H9 (cell line): ENCODE results near the gene LILRB3. TPM values are rescaled to one million over a fixed set of nuclear protein-coding genes. Genes with fewer than 3 reads are reported as not detected.
A peak's percentile ranks its signal among the peaks of the same experiment; 100 is the strongest.

Source experiments
- DNase-seq: peaks from one replicate; pipeline ENCODE4 v3.0.0-alpha.2; 2017
- H2AFZ ChIP-seq: one replicate; pipeline ENCODE4 v1.6.1; 2013; ENCODE audit warnings: mild to moderate bottlenecking, low read length, control low read depth, moderate library complexity
- H2AK5ac ChIP-seq: 2 replicates; pipeline ENCODE4 v1.6.1; 2013; ENCODE audit warnings: low read length, control low read depth, mixed read lengths; ENCODE audit not compliant: insufficient read length
- H2BK120ac ChIP-seq: one replicate; pipeline ENCODE4 v1.6.1; 2013; ENCODE audit warnings: low read depth, mild to moderate bottlenecking, low read length, control low read depth, inconsistent platforms; ENCODE audit not compliant: poor library complexity, severe bottlenecking
- H2BK12ac ChIP-seq: 2 replicates; pipeline ENCODE4 v1.6.1; 2013; ENCODE audit warnings: low read length, control low read depth, mixed read lengths, low read depth; ENCODE audit not compliant: insufficient read length
- H2BK15ac ChIP-seq: 2 replicates; pipeline ENCODE4 v1.6.1; 2013; ENCODE audit warnings: low read depth, low read length, control low read depth
- H2BK20ac ChIP-seq: one replicate; pipeline ENCODE4 v1.6.1; 2013; ENCODE audit warnings: low read depth, mild to moderate bottlenecking, low read length, control low read depth, inconsistent platforms; ENCODE audit not compliant: poor library complexity, severe bottlenecking
- H2BK5ac ChIP-seq: 2 replicates; pipeline ENCODE4 v1.6.1; 2013; ENCODE audit warnings: low read length, control low read depth, mixed read lengths; ENCODE audit not compliant: insufficient read length
- H3K14ac ChIP-seq: 2 replicates; pipeline ENCODE4 v1.6.1; 2013; ENCODE audit warnings: low read length, control low read depth; ENCODE audit not compliant: insufficient read depth
- H3K18ac ChIP-seq: 2 replicates; pipeline ENCODE4 v1.6.1; 2013; ENCODE audit warnings: low read depth, mild to moderate bottlenecking, mixed read lengths, low read length, control low read depth; ENCODE audit not compliant: insufficient read length
- H3K23ac ChIP-seq: 2 replicates; pipeline ENCODE4 v1.6.1; 2013; ENCODE audit warnings: low read length, control low read depth, mixed read lengths, low read depth; ENCODE audit not compliant: insufficient read length
- H3K23me2 ChIP-seq: 2 replicates; pipeline ENCODE4 v1.6.1; 2013; ENCODE audit warnings: low read depth, mild to moderate bottlenecking, mixed read lengths, low read length, control low read depth; ENCODE audit not compliant: insufficient read length, poor library complexity, severe bottlenecking
- H3K27ac ChIP-seq: 2 replicates; pipeline ENCODE4 v1.5.1; 2013; ENCODE audit warnings: low read length, control low read depth, mixed read lengths, low read depth; ENCODE audit not compliant: insufficient read length
- H3K27me3 ChIP-seq: 2 replicates; pipeline ENCODE4 v1.6.1; 2013; ENCODE audit warnings: low read length, control low read depth, inconsistent platforms; ENCODE audit not compliant: insufficient read depth
- H3K4ac ChIP-seq: 2 replicates; pipeline ENCODE4 v1.6.1; 2013; ENCODE audit warnings: low read depth, mild to moderate bottlenecking, control low read depth, inconsistent platforms, low read length, moderate library complexity
- H3K4me1 ChIP-seq: 2 replicates; pipeline ENCODE4 v1.6.1; 2013; ENCODE audit warnings: low read length, control low read depth, inconsistent platforms; ENCODE audit not compliant: insufficient read depth
- H3K4me2 ChIP-seq: 2 replicates; pipeline ENCODE4 v1.6.1; 2013; ENCODE audit warnings: low read length, control low read depth, mixed read lengths; ENCODE audit not compliant: insufficient read length, insufficient read depth
- H3K56ac ChIP-seq: 2 replicates; pipeline ENCODE4 v1.6.1; 2013; ENCODE audit warnings: low read depth, mild to moderate bottlenecking, mixed read lengths, low read length, control low read depth; ENCODE audit not compliant: insufficient read length
- H3K79me1 ChIP-seq: 2 replicates; pipeline ENCODE4 v1.6.1; 2013; ENCODE audit warnings: low read depth, mild to moderate bottlenecking, moderate library complexity, low read length, control low read depth, inconsistent platforms; ENCODE audit not compliant: insufficient read depth, poor library complexity, severe bottlenecking
- H3K79me2 ChIP-seq: 2 replicates; pipeline ENCODE4 v1.6.1; 2013; ENCODE audit warnings: low read length, control low read depth, inconsistent platforms; ENCODE audit not compliant: insufficient read depth
- H3K9ac ChIP-seq: 2 replicates; pipeline ENCODE4 v1.6.1; 2013; ENCODE audit warnings: low read length, control low read depth, mixed read lengths; ENCODE audit not compliant: insufficient read length; ENCODE audit errors: extremely low read depth
- H3K9me3 ChIP-seq: one replicate; pipeline ENCODE4 v1.6.1; 2013; ENCODE audit warnings: low read depth, low read length, inconsistent platforms; ENCODE audit not compliant: control insufficient read depth
- H3T11ph ChIP-seq: one replicate; pipeline ENCODE4 v1.6.1; 2013; ENCODE audit warnings: mild to moderate bottlenecking, low read length, control low read depth, inconsistent platforms
- H4K20me1 ChIP-seq: one replicate; pipeline ENCODE4 v1.6.1; 2013; ENCODE audit not compliant: control insufficient read depth, insufficient read length, insufficient read depth
- H4K5ac ChIP-seq: 2 replicates; pipeline ENCODE4 v1.6.1; 2013; ENCODE audit warnings: low read depth, mild to moderate bottlenecking, mixed read lengths, low read length, control low read depth; ENCODE audit not compliant: insufficient read length
- H4K8ac ChIP-seq: replicated peaks from 2 replicates; pipeline ENCODE4 v1.6.1; 2013; ENCODE audit warnings: low read length, control low read depth, mixed read lengths, low read depth; ENCODE audit not compliant: insufficient read length
- H4K91ac ChIP-seq: 2 replicates; pipeline ENCODE4 v1.6.1; 2013; ENCODE audit warnings: low read depth, mild to moderate bottlenecking, moderate library complexity, mixed read lengths, low read length, control low read depth; ENCODE audit not compliant: insufficient read length
- H3K27ac Mint-ChIP-seq, 3 experiments: 2 replicates in 2 of 3; 3 replicates in 1 of 3; pipeline ENCODE4 v1.8.0; 2020 to 2021; ENCODE audit warnings: mixed read lengths in 3 of 3, mild to moderate bottlenecking in 1 of 3, moderate library complexity in 1 of 3
- H3K27me3 Mint-ChIP-seq: 2 replicates; pipeline ENCODE4 v1.8.0; 2021; ENCODE audit warnings: low read depth, mild to moderate bottlenecking, moderate library complexity, mixed read lengths
- H3K36me3 Mint-ChIP-seq, 3 experiments: 2 replicates in 2 of 3; 3 replicates in 1 of 3; pipeline ENCODE4 v1.8.0; 2020 to 2021; ENCODE audit warnings: low read depth in 3 of 3, mixed read lengths in 3 of 3; ENCODE audit not compliant: insufficient read depth in 1 of 3
- H3K4me1 Mint-ChIP-seq, 2 experiments: 2 replicates each; pipeline ENCODE4 v1.8.0; 2020; ENCODE audit warnings: mixed read lengths in 2 of 2
- H3K4me3 Mint-ChIP-seq, 2 experiments: 2 replicates in 1 of 2; 3 replicates in 1 of 2; pipeline ENCODE4 v1.8.0; 2020 to 2021; ENCODE audit warnings: mild to moderate bottlenecking in 2 of 2, mixed read lengths in 2 of 2, moderate library complexity in 1 of 2
- H3K9me3 Mint-ChIP-seq, 2 experiments: 2 replicates in 1 of 2; 3 replicates in 1 of 2; pipeline ENCODE4 v1.8.0; 2020; ENCODE audit warnings: mild to moderate bottlenecking in 2 of 2, mixed read lengths in 2 of 2, moderate library complexity in 1 of 2
- WGBS: extraction: QIAGEN DNeasy Blood & Tissue Kit; methylation state at CpG from one replicate; pipeline ENCODE4 v1.1.7; 2013; ENCODE audit warnings: missing lambda C conversion rate, low lambda C conversion rate, mixed read lengths; ENCODE audit not compliant: insufficient read length; ENCODE audit errors: extremely low coverage; 5-methylcytosine and 5-hydroxymethylcytosine counted together
- total RNA-seq: library from RNA; stranded (reverse); gene quantifications from 2 replicates; pipeline ENCODE4 v1.2.1, GENCODE V29; 2021
- TF ChIP-seq, protein P1 (sequence below): fragments of 200-600 bp; sonication (generic); conservative IDR thresholded peaks from 3 replicates; pipeline ENCODE4 v1.8.0; 2021; ENCODE audit warnings: antibody characterized with exemption, mild to moderate bottlenecking

LILRB3 gene
- total RNA-seq, 1 experiment from 2014 or later, result not detected

DNA sequence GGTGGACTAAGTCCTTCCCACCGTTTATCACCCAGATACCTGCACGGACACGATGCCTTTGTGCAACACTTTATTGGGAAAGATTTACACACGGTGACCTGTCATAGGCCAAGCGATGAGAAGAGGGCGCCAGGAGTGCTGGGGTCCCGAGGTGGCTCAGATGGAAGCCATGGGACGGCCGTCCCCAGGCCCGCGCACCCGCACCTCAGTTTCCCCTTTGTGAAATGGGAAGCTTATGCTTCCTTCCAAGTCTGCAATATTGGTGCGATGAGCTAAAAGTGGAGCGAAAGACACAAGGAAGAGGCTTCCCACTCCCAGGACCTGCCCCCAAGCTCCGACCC lies 49.5 kb downstream of the LILRB3 start:
- H3K23ac ChIP-seq, result no peak overlapping the region
- Mint-ChIP-seq H3K36me3 (peaks cover 12 to 15% (median 14%) of the 10 kb centered on the region in 3 experiments; a peak in 6 of 7 replicates), H3K27me3 (no peaks in the 10 kb centered on the region; the same call in 1 of the 2 replicates), H3K27ac (no peak overlapping the region), H3K9me3 (no peaks in the 10 kb centered on the region; a peak in 1 of 5 replicates), H3K4me1 (peaks cover 12 to 27% of the 10 kb centered on the region in 2 experiments), H3K4me3 (peak overlapping the region in 1 of 2 experiments; percentile 72; a peak in 2 of 5 replicates)
- H3K14ac ChIP-seq, result no peak overlapping the region
- no peak overlapping the region for H2BK20ac ChIP-seq
- H3K9me3 ChIP-seq, result no peaks in the 10 kb centered on the region
- no peaks in the 10 kb centered on the region for H3K79me1 ChIP-seq
- no peaks in the 10 kb centered on the region for H3K27me3 ChIP-seq
- H2AFZ ChIP-seq, result no peak overlapping the region
- no peaks in the 10 kb centered on the region for H4K20me1 ChIP-seq
- H3K18ac ChIP-seq, result no peak overlapping the region
- no peak overlapping the region for H4K5ac ChIP-seq
- no peaks in the 10 kb centered on the region for H3K4me1 ChIP-seq
- no peak overlapping the region for H3K56ac ChIP-seq
- DNase-seq, result no peak
- no peak overlapping the region for H4K8ac ChIP-seq
- no peak overlapping the region for H3K4ac ChIP-seq
- H2BK120ac ChIP-seq, result no peak overlapping the region
- H2AK5ac ChIP-seq, result no peak overlapping the region
- H4K91ac ChIP-seq, result no peak overlapping the region
- no peak overlapping the region for H2BK5ac ChIP-seq
- no peak overlapping the region for H2BK12ac ChIP-seq
- H3K9ac ChIP-seq, result no peak overlapping the region
- H3K79me2 ChIP-seq, result no peaks in the 10 kb centered on the region
- no peak overlapping the region for H2BK15ac ChIP-seq
- H3K23me2 ChIP-seq, result peaks cover 4% of the 10 kb centered on the region
- H3K4me2 ChIP-seq, result no peak overlapping the region
- no CpG with 5 or more reads among the region's 15 CpGs for WGBS
- H3T11ph ChIP-seq, result no peak overlapping the region
- TF ChIP-seq, protein P1, sequence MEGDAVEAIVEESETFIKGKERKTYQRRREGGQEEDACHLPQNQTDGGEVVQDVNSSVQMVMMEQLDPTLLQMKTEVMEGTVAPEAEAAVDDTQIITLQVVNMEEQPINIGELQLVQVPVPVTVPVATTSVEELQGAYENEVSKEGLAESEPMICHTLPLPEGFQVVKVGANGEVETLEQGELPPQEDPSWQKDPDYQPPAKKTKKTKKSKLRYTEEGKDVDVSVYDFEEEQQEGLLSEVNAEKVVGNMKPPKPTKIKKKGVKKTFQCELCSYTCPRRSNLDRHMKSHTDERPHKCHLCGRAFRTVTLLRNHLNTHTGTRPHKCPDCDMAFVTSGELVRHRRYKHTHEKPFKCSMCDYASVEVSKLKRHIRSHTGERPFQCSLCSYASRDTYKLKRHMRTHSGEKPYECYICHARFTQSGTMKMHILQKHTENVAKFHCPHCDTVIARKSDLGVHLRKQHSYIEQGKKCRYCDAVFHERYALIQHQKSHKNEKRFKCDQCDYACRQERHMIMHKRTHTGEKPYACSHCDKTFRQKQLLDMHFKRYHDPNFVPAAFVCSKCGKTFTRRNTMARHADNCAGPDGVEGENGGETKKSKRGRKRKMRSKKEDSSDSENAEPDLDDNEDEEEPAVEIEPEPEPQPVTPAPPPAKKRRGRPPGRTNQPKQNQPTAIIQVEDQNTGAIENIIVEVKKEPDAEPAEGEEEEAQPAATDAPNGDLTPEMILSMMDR, result no peak
- no peak overlapping the region for H3K27ac ChIP-seq
